Epithelial cell of esophagus (primary cell): Measurements from ENCODE around the gene GRAMD4.

Experiments
- DNase-seq: peaks from one replicate; pipeline ENCODE4 v3.0.0; 2010; ENCODE audit warnings: low read depth
- H3K4me3 ChIP-seq: 2 replicates; pipeline ENCODE4 v1.5.1; 2011; ENCODE audit warnings: mild to moderate bottlenecking, low read length, control low read depth
- CTCF ChIP-seq: IDR thresholded peaks from 2 replicates; pipeline ENCODE4 v1.5.1; 2011; ENCODE audit warnings: low read depth, mild to moderate bottlenecking, low read length, control low read depth, inconsistent platforms; ENCODE audit not compliant: insufficient read depth; ENCODE audit errors: missing control alignments

The GRAMD4 gene

GRCh38 chr22:46609175-46609690, 11.0 kb upstream of the GRAMD4 start:
- no peak for TF ChIP-seq CTCF
- no peak overlapping the region for H3K4me3 ChIP-seq
- no peak for DNase-seq

GRCh38 chr22:46609724-46610201, 10.4 kb upstream of the GRAMD4 start:
- DNase-seq, result no peak
- no peak overlapping the region for H3K4me3 ChIP-seq
- TF ChIP-seq CTCF, result no peak

GRCh38 chr22:46610356-46610755, 9.8 kb upstream of the GRAMD4 start:
- H3K4me3 ChIP-seq, result no peak overlapping the region
- TF ChIP-seq CTCF, result no peak
- DNase-seq, result no peak

- H3K4me3 ChIP-seq, result no peak overlapping the region
- no peak for DNase-seq
- TF ChIP-seq CTCF, result no peak
Observed at GRCh38 chr22:46611189-46611588, 9.0 kb upstream of the GRAMD4 start.

GRCh38 chr22:46612341-46612903, 7.8 kb upstream of the GRAMD4 start:
- no peak overlapping the region for H3K4me3 ChIP-seq
- no peak for DNase-seq
- TF ChIP-seq CTCF, result no peak

GRCh38 chr22:46612904-46613605, 7.1 kb upstream of the GRAMD4 start:
- no peak for TF ChIP-seq CTCF
- H3K4me3 ChIP-seq, result no peak overlapping the region
- DNase-seq, result no peak
